SK-N-SH treated with all-trans-retinoic acid at 6 μM for 48 hours (cell line): ENCODE results near the gene TMEM114.

Experiments used
- ATAC-seq: fragments of 200-7000 bp; cut with Tn5 transposase; 3 replicates; pipeline ENCODE4 v1.9.1; 2020; ENCODE audit warnings: mild to moderate bottlenecking, moderate library complexity
- BACH2 ChIP-seq: fragments of 250-450 bp; sonication (Bioruptor Pico); IDR thresholded peaks from 2 replicates; pipeline ENCODE4 v1.9.0; 2021; ENCODE audit warnings: mild to moderate bottlenecking, borderline replicate concordance
- CSDC2 ChIP-seq: fragments of 250-450 bp; sonication (Bioruptor Pico); IDR thresholded peaks from 2 replicates; pipeline ENCODE4 v1.5.0; 2020; ENCODE audit warnings: mild to moderate bottlenecking, moderate library complexity
- CSRNP3 ChIP-seq: fragments of 250-450 bp; sonication (Bioruptor Pico); IDR thresholded peaks from 2 replicates; pipeline ENCODE4 v1.5.1; 2021; ENCODE audit warnings: mild to moderate bottlenecking, moderate library complexity
- ESRRG ChIP-seq: fragments of 250-450 bp; sonication (Bioruptor Pico); IDR thresholded peaks from 2 replicates; pipeline ENCODE4 v1.6.1; 2021; ENCODE audit warnings: mild to moderate bottlenecking
- GLIS3 ChIP-seq: fragments of 250-450 bp; sonication (Bioruptor Pico); IDR thresholded peaks from 2 replicates; pipeline ENCODE4 v1.5.0; 2020; ENCODE audit warnings: mild to moderate bottlenecking, moderate library complexity
- ISL1 ChIP-seq: fragments of 250-450 bp; sonication (Bioruptor Pico); IDR thresholded peaks from 2 replicates; pipeline ENCODE4 v2.1.2; 2022; ENCODE audit warnings: mild to moderate bottlenecking, moderate library complexity
- OSR1 ChIP-seq: fragments of 250-450 bp; sonication (Bioruptor Pico); IDR thresholded peaks from 2 replicates; pipeline ENCODE4 v1.8.0; 2022; ENCODE audit warnings: moderate library complexity, mild to moderate bottlenecking, inconsistent platforms
- POU6F1 ChIP-seq: fragments of 250-450 bp; sonication (Bioruptor Pico); IDR thresholded peaks from 2 replicates; pipeline ENCODE4 v1.8.0; 2021; ENCODE audit warnings: low read depth, mild to moderate bottlenecking, moderate library complexity, borderline replicate concordance
- PPARA ChIP-seq: fragments of 250-450 bp; sonication (Bioruptor Pico); IDR thresholded peaks from 2 replicates; pipeline ENCODE4 v1.5.0; 2020; ENCODE audit warnings: mild to moderate bottlenecking, borderline replicate concordance
- RARB ChIP-seq: fragments of 250-450 bp; sonication (Bioruptor Pico); IDR thresholded peaks from 2 replicates; pipeline ENCODE4 v1.8.0; 2021; ENCODE audit warnings: mild to moderate bottlenecking, moderate library complexity
- SNAI2 ChIP-seq: fragments of 250-450 bp; sonication (Bioruptor Pico); IDR thresholded peaks from 2 replicates; pipeline ENCODE4 v1.5.0; 2020; ENCODE audit warnings: mild to moderate bottlenecking, moderate library complexity
- TSHZ2 ChIP-seq: fragments of 250-450 bp; sonication (Bioruptor Pico); IDR thresholded peaks from 2 replicates; pipeline ENCODE4 v1.5.0; 2020; ENCODE audit warnings: mild to moderate bottlenecking, moderate library complexity
- ZC3H10 ChIP-seq: fragments of 250-450 bp; sonication (Bioruptor Pico); IDR thresholded peaks from 2 replicates; pipeline ENCODE4 v1.5.1; 2021; ENCODE audit warnings: mild to moderate bottlenecking, moderate library complexity
- ZFP3 ChIP-seq: fragments of 250-450 bp; sonication (Bioruptor Pico); IDR thresholded peaks from 2 replicates; pipeline ENCODE4 v1.5.0; 2020; ENCODE audit warnings: mild to moderate bottlenecking, moderate library complexity
- ZFP30 ChIP-seq: fragments of 450-650 bp; formaldehyde crosslinking; IDR thresholded peaks from 2 replicates; pipeline ENCODE4 v1.5.0; 2022; ENCODE audit warnings: mild to moderate bottlenecking, moderate library complexity
- ZNF565 ChIP-seq: fragments of 450-650 bp; formaldehyde crosslinking; conservative IDR thresholded peaks from 2 replicates; pipeline ENCODE4 v1.5.0; 2020; ENCODE audit warnings: low read depth, mild to moderate bottlenecking, moderate library complexity
- ZNF70 ChIP-seq: fragments of 450-650 bp; formaldehyde crosslinking; IDR thresholded peaks from 2 replicates; pipeline ENCODE4 v1.5.0; 2020; ENCODE audit warnings: mild to moderate bottlenecking, moderate library complexity
- ZNF8 ChIP-seq: fragments of 450-650 bp; formaldehyde crosslinking; IDR thresholded peaks from 2 replicates; pipeline ENCODE4 v1.5.0; 2020; ENCODE audit warnings: mild to moderate bottlenecking, moderate library complexity
- TF ChIP-seq, protein P1 (sequence below): fragments of 250-450 bp; sonication (Bioruptor Pico); IDR thresholded peaks from 2 replicates; pipeline ENCODE4 v1.5.1; 2020; ENCODE audit warnings: low read depth, mild to moderate bottlenecking, moderate library complexity

The TMEM114 gene

GRCh38 chr16:8554022-8554421 lies 36.3 kb downstream of the TMEM114 start (continued):
- no peak for TF ChIP-seq CSRNP3

DNA sequence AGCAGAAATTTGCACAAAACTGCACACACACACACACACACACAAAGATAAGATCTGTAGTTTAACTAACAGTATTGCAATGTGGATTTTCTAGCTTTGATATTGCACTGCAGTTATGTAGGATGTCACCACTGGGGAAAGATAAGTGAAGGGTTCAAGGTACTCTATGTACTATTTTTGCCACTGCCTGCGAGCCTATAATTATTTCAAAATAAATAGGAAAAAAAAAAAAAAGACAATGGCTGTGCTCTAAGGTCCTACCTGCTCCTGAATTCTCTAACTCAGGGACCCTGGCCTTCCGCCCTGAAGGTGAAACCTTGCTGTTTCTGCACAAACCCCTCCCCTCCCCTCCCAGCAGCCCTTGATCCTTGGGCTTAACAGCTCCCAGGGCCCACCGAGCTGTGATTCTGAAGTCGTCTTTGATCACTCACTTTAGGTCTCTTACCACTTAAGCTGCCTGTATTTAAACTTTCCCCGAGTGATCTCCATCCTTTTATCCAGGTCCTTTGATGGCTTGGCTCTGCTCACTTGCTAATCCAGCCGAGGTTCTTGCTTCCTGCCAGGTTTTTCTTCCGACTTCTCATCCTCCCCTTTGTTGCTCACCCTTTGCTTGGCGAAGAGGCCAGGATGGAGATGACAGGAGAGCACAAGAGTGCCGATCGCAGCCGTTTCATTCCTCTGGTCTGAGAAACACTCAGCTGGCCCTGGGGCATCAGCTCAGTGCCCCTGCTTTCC lies 37.7 kb downstream of the TMEM114 start:
- no peak for TF ChIP-seq TSHZ2 (CRISPR knock-in tag)
- TF ChIP-seq, protein P1, sequence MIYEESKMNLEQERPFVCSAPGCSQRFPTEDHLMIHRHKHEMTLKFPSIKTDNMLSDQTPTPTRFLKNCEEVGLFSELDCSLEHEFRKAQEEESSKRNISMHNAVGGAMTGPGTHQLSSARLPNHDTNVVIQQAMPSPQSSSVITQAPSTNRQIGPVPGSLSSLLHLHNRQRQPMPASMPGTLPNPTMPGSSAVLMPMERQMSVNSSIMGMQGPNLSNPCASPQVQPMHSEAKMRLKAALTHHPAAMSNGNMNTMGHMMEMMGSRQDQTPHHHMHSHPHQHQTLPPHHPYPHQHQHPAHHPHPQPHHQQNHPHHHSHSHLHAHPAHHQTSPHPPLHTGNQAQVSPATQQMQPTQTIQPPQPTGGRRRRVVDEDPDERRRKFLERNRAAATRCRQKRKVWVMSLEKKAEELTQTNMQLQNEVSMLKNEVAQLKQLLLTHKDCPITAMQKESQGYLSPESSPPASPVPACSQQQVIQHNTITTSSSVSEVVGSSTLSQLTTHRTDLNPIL: no peak
- no peak for TF ChIP-seq RARB (CRISPR knock-in tag)
- TF ChIP-seq ZFP3: no peak
- TF ChIP-seq BACH2: no peak
- TF ChIP-seq POU6F1 (CRISPR knock-in tag): no peak
- no peak for TF ChIP-seq ZFP30 (CRISPR knock-in tag)
- no peak for TF ChIP-seq OSR1 (CRISPR knock-in tag)
- TF ChIP-seq ISL1 (CRISPR knock-in tag): no peak
- no peak for TF ChIP-seq ZNF565 (CRISPR knock-in tag)
- no peak for TF ChIP-seq ESRRG
- ATAC-seq: no peak

DNA sequence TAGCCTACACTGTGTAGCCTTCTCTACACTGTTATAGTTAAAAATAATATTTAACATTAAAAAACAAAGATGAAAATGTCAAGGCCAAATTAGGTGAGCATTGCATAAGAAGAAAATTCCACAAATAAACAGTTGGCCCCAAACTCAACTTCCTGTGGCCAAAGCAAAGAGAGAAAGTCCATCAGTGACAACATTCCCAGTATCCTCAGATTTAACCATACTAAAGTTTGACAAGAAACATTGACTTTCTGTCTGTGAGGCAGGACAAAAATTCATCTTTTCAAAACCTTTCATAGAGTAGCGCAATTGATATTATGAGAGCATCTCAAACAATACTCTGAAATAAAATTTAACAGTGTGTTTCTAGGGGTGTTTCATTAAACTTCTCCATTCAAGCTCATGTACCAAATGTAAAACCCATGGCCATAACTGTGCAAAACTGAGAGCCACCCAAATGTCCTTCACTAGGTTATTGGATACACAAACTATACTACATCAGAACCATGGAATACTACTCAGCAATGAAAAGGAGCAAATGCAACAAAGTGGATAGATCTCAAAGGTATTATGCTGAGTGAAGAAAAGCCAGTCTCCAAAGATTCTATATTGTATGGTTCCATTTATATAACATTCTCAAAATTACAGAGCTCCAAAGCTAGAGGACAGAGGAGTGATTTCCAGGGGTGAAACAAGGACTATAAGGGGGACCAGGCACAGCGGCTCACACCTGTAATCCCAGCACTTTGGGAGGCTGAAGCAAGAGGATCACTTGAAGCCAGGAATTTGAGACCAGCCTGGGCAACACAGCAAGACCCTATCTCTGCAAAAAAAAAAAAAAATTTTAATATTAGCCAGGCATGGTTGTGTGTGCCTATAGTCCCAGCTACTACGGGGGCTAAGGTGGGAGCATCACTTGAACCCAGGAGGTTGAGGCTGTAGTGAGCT lies 38.7 kb downstream of the TMEM114 start:
- TF ChIP-seq ZNF565 (CRISPR knock-in tag) (no peak), OSR1 (CRISPR knock-in tag) (no peak), ZNF8 (no peak)

DNA sequence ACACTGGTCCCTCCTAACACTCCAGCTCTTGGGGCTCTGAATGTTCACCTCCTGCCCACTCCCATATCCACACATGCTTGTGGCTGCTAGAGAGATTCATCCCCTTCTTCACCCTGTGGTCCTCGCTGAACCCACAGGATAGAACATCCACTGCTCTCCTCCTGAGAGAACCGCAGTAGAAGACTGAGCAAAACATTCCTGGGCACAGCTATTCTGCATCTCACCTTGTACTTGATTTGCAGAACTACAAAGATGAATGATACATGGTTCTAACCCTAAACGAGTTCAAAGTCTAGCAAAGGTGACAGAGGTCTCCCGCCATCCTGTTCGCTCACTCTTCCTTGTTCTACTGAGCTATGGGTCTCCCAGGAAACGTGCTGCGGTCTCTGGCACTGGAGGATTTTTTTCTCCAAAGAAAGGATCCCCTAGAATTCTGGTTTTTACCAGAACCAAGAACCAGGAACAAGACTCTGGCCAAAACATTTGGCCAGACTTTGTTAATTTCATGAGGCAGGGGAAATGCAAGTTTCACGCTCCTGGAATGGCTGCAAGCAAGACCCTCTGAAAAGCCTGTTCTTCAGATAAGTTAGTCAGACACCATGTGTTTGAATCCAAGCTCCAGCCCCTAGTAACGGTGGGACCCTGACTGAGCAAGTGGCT lies 39.5 kb downstream of the TMEM114 start:
- ATAC-seq: no peak
- no peak for TF ChIP-seq ZC3H10
- TF ChIP-seq OSR1 (CRISPR knock-in tag): no peak
- no peak for TF ChIP-seq ZFP30 (CRISPR knock-in tag)
- no peak for TF ChIP-seq TSHZ2 (CRISPR knock-in tag)
- no peak for TF ChIP-seq ZNF8
- no peak for TF ChIP-seq POU6F1 (CRISPR knock-in tag)
- TF ChIP-seq ZNF565 (CRISPR knock-in tag): no peak
- no peak for TF ChIP-seq ESRRG
- TF ChIP-seq CSRNP3: no peak
- no peak for TF ChIP-seq ZFP3
- TF ChIP-seq ZNF70 (CRISPR knock-in tag): no peak
- TF ChIP-seq PPARA: no peak
- no peak for TF ChIP-seq RARB (CRISPR knock-in tag)
- no peak for TF ChIP-seq CSDC2
- no peak for TF ChIP-seq SNAI2
- no peak for TF ChIP-seq GLIS3 (CRISPR knock-in tag)

More for the DNA sequence above, 38.7 kb downstream of the TMEM114 start:
- no peak for ATAC-seq
